ENCODE data around the gene SLC31A2.
"Not testable (repeated sequence)": the region's sequence is repeated elsewhere in the genome, so short reads cannot be mapped to it uniquely, and the experiment has no call there.

The SLC31A2 gene

GRCh38 chr9:113139225-113139829, 11.5 kb upstream of the SLC31A2 start:
- no peak overlapping the region for H3K4me2 ChIP-seq (ENCODE audit: low read depth, low read length, poor library complexity, severe bottlenecking)
- no peak overlapping the region for H2AFZ ChIP-seq (ENCODE audit: low read depth, low read length, severe bottlenecking)
- H3K27me3 ChIP-seq (ENCODE audit: low read length) = no peaks in the 10 kb centered on the region
- no peaks in the 10 kb centered on the region for H3K79me2 ChIP-seq (ENCODE audit: insufficient read depth, low read length)
- no peaks in the 10 kb centered on the region for H3K9me2 ChIP-seq (replicated peaks; ENCODE audit: insufficient read depth, low read length)
- no peak overlapping the region for H3K4me3 ChIP-seq (ENCODE audit: insufficient read depth, low read length, poor library complexity, severe bottlenecking)
- no peaks in the 10 kb centered on the region for H3F3A ChIP-seq (ENCODE audit: insufficient read depth)
- H3K9me3 ChIP-seq (ENCODE audit: insufficient read depth, low read length) = no peaks in the 10 kb centered on the region
- no peaks in the 10 kb centered on the region for H3K36me3 ChIP-seq (ENCODE audit: low read length)
- H3K27ac ChIP-seq (ENCODE audit: low read depth, low read length) = no peak overlapping the region
- no peak for TF ChIP-seq EZH2phosphoT487 (conservative IDR thresholded peaks at IDR 0.05; ENCODE audit: low read length)
- no peak for TF ChIP-seq CTCF (IDR thresholded peaks at IDR 0.05; ENCODE audit: insufficient read depth, low read length, poor library complexity, severe bottlenecking)
- H3K9ac ChIP-seq (ENCODE audit: low read length) = no peak overlapping the region
- H4K20me1 ChIP-seq (ENCODE audit: low read depth, low read length) = no peaks in the 10 kb centered on the region

- Histone ChIP-seq H3K4me3 (ENCODE audit: insufficient read depth, low read length, poor library complexity, severe bottlenecking) (no peak overlapping the region), H3K36me3 (ENCODE audit: low read length) (no peaks in the 10 kb centered on the region), H3K79me2 (ENCODE audit: insufficient read depth, low read length) (no peaks in the 10 kb centered on the region), H4K20me1 (ENCODE audit: low read depth, low read length) (no peaks in the 10 kb centered on the region), H2AFZ (ENCODE audit: low read depth, low read length, severe bottlenecking) (no peak overlapping the region), H3F3A (ENCODE audit: insufficient read depth) (no peaks in the 10 kb centered on the region), H3K9ac (ENCODE audit: low read length) (no peak overlapping the region), H3K9me3 (ENCODE audit: insufficient read depth, low read length) (no peaks in the 10 kb centered on the region), H3K4me2 (ENCODE audit: low read depth, low read length, poor library complexity, severe bottlenecking) (no peak overlapping the region), H3K27ac (ENCODE audit: low read depth, low read length) (no peak overlapping the region), H3K27me3 (ENCODE audit: low read length) (no peaks in the 10 kb centered on the region), H3K9me2 (replicated peaks; ENCODE audit: insufficient read depth, low read length) (no peaks in the 10 kb centered on the region)
- TF ChIP-seq EZH2phosphoT487 (conservative IDR thresholded peaks at IDR 0.05; ENCODE audit: low read length) (no peak), CTCF (IDR thresholded peaks at IDR 0.05; ENCODE audit: insufficient read depth, low read length, poor library complexity, severe bottlenecking) (no peak)
Observed at GRCh38 chr9:113139953-113140352, 10.9 kb upstream of the SLC31A2 start.

- not testable (repeated sequence) for H3F3A ChIP-seq (ENCODE audit: insufficient read depth); H3K27me3 ChIP-seq (ENCODE audit: low read length); H3K79me2 ChIP-seq (ENCODE audit: insufficient read depth, low read length); H4K20me1 ChIP-seq (ENCODE audit: low read depth, low read length); H3K9me2 ChIP-seq (replicated peaks; ENCODE audit: insufficient read depth, low read length); H3K27ac ChIP-seq (ENCODE audit: low read depth, low read length); H3K9me3 ChIP-seq (ENCODE audit: insufficient read depth, low read length); H3K36me3 ChIP-seq (ENCODE audit: low read length); H3K9ac ChIP-seq (ENCODE audit: low read length); H2AFZ ChIP-seq (ENCODE audit: low read depth, low read length, severe bottlenecking); H3K4me3 ChIP-seq (ENCODE audit: insufficient read depth, low read length, poor library complexity, severe bottlenecking); H3K4me2 ChIP-seq (ENCODE audit: low read depth, low read length, poor library complexity, severe bottlenecking)
Observed at GRCh38 chr9:113140896-113141295, 9.9 kb upstream of the SLC31A2 start.

GRCh38 chr9:113143432-113144227, 7.2 kb upstream of the SLC31A2 start:
- H3F3A ChIP-seq (ENCODE audit: insufficient read depth) = no peaks in the 10 kb centered on the region
- H3K27me3 ChIP-seq (ENCODE audit: low read length) = no peaks in the 10 kb centered on the region
- no peaks in the 10 kb centered on the region for H3K9me2 ChIP-seq (replicated peaks; ENCODE audit: insufficient read depth, low read length)
- no peak overlapping the region for H3K9ac ChIP-seq (ENCODE audit: low read length)
- H3K4me2 ChIP-seq (ENCODE audit: low read depth, low read length, poor library complexity, severe bottlenecking) = no peak overlapping the region
- TF ChIP-seq EZH2phosphoT487 (conservative IDR thresholded peaks at IDR 0.05; ENCODE audit: low read length) (no peak), CTCF (IDR thresholded peaks at IDR 0.05; ENCODE audit: insufficient read depth, low read length, poor library complexity, severe bottlenecking) (no peak)
- no peaks in the 10 kb centered on the region for H3K79me2 ChIP-seq (ENCODE audit: insufficient read depth, low read length)
- no peak overlapping the region for H3K27ac ChIP-seq (ENCODE audit: low read depth, low read length)
- H3K36me3 ChIP-seq (ENCODE audit: low read length) = no peaks in the 10 kb centered on the region
- H3K4me3 ChIP-seq (ENCODE audit: insufficient read depth, low read length, poor library complexity, severe bottlenecking) = no peak overlapping the region
- no peaks in the 10 kb centered on the region for H4K20me1 ChIP-seq (ENCODE audit: low read depth, low read length)
- no peaks in the 10 kb centered on the region for H3K9me3 ChIP-seq (ENCODE audit: insufficient read depth, low read length)
- H2AFZ ChIP-seq (ENCODE audit: low read depth, low read length, severe bottlenecking) = no peak overlapping the region

All from SU-DHL-6 (cell line).